GM19023 (cell line): ENCODE data around the gene PAAF1.

Experiments used
- ATAC-seq: cut with Tn5 transposase; IDR thresholded peaks from one replicate; pipeline ENCODE4 v1.9.1; 2021; ENCODE audit warnings: mild to moderate bottlenecking, moderate library complexity; ENCODE audit not compliant: unreplicated experiment

PAAF1 gene, protein sequence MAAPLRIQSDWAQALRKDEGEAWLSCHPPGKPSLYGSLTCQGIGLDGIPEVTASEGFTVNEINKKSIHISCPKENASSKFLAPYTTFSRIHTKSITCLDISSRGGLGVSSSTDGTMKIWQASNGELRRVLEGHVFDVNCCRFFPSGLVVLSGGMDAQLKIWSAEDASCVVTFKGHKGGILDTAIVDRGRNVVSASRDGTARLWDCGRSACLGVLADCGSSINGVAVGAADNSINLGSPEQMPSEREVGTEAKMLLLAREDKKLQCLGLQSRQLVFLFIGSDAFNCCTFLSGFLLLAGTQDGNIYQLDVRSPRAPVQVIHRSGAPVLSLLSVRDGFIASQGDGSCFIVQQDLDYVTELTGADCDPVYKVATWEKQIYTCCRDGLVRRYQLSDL

DNA sequence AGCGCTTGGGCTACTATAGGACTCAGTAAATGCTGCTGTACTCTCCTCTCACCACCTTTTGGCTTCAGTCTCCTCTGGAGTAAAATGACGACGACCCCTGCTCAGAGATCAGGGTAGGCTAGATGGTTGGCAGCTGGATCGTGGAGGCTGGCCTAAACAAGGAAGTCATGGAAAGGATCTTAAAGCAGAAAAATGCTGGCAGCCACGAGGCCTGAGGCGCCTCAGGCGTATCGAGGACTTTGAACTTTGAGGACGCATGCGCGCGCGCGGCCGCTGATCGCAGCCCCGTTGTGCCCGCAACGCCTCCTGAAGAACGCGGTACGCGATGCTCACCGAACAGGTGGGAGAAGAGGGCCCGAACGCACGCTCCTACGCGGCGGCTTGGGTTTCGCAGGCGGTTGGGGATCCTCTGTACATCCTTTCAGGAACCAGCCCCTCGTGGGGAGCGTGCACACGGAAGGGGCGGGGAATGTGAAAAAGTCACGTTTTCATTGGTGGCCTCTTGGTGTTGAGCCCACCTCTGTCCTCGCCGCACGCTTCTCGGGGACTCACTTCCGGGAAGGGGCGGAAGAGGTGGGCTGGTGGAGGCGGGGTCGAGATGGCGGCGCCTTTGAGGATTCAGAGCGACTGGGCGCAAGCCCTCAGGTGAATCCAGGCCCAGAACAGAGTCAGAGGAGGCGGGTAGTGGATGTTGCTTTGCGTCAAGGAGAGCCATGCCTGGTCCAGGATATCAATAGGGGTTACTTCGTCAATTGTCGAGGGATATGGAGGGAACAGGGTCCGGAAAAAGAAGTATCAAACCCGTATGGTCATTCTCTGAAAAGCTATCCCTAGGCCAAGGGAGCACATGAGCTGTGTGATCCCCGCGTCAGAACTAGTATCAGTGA lies at the start of gene PAAF1, which contains the start of gene COA4:
Gene PAAF1 (plus strand): TSS at position 576 of the 887 bp plus-strand sequence. CDS start 23 bp downstream, at position 599.
Gene COA4 (minus strand): TSS at position 423 of the 887 bp plus-strand sequence. CDS start 3,468 bp downstream, outside the sequence.
- ATAC-seq: peak; percentile 96

DNA sequence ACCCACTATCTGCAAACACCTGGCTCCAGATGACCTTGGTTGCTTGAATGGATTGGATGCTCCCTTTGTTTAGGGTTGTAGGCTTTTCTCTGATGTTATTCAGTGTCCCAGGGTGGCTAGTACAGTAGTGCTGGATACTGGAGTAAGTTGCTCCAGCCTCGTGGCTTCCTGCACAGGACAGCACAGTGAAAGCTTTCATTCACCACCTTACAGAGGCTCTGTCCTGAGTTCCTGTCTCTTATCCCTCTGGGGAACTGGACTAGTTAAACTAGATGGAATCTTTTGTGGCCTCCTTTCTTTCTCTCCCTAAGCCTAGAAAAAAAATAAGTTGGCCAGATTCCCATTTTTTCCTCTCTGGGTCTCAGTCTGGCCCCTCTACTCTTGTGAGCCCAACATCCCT lies 46.5 kb upstream of the PAAF1 start:
- ATAC-seq: no peak

DNA sequence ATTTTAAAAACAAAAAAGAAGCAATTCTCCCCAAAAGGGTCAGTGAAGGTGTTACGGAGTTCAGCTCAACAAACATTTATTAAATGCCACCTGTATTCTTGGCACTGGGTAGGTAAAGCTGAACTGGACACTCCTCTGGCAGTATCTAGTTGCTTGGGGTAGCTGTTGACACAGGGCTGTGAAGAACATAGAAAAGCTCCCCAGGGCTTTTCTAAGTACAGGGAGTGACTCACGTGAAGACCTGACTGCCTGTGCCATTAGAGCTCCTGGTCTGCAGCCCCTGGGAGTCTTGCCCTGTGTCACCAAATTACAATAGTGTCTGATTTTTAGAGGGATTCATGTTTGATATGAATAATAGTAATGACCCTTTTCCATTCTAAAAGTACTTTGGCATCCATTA lies 43.7 kb upstream of the PAAF1 start:
- ATAC-seq: no peak

DNA sequence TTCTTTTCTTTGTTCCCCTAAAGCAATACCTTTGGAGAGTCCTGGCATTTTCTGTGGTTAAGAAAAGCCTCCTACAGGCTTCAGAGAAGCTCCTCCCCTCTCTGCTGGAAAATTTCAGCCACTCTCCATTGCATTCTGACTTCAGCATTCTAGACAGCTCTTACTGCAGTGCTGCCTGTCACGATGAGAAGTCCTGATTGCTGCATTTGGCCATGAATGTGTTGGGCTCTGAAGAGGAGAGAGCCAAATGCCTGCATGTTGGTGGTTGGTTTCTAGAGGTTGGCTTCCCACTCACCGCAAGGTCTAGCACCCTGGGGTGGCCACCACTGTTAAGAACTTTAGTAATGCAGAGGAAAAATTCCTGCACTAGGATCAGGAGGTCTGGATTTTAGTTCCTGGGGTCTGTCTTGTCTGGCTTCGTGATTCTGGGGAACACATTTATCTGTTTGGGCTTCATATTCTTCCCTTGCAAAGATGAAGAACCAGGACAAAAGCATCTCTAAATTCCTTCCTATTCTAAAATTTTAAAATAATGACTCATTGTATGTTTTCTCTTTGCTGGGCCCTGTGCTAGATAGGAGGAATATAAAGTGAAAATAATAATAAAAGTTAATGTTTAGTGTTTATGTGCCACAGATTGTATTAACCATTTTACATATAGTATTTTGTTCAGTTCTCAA lies 38.2 kb upstream of the PAAF1 start:
- no peak for ATAC-seq

DNA sequence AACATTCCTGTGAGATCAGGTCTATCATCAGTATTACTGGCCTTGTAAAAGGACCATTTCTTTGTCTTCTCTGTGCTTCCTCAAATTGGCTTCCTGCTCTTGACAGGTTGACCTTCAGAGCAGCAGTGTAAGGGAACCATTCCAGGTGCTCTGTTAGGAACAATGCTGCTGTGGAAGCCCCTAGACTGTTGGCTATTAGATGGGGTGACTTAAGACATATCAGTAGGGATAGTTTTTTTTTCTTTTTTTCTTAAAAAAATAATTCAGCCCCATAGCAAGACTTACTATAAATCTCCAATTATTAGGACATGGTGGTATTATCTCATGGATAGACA lies 37.7 kb upstream of the PAAF1 start:
- ATAC-seq: no peak

DNA sequence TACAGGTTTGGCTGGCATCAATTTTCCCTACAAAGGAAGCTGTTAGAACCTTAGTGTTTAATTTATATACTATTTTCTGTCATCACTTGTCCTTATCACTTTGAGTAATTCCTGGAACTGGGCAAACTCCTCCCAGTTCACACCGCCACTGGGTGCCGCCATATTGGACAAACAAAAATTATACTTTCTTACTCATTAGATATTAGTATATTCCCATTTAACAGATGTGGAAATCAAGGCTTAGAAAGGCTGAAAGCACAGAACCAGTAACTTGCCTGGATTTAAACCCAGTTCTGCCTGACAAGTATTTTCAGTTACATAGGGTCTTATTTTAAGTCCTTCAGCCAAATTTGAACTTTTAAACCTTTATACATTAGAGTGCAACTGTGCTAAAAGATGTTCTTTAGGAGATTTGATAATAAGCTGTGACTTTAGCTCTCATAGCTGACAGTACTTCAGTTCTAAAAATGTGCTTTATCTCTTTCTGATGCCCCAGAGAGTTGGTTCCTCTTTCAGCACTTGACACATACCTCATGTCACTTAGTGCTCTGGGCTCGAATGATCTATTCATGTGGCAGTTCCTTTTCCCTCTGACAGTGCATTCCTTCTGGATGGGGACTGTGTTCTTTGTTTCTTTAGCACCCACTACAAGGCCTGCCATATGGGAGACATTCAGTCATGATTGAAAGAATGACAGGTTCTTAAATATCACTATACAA lies 25.6 kb upstream of the PAAF1 start:
- ATAC-seq: no peak

DNA sequence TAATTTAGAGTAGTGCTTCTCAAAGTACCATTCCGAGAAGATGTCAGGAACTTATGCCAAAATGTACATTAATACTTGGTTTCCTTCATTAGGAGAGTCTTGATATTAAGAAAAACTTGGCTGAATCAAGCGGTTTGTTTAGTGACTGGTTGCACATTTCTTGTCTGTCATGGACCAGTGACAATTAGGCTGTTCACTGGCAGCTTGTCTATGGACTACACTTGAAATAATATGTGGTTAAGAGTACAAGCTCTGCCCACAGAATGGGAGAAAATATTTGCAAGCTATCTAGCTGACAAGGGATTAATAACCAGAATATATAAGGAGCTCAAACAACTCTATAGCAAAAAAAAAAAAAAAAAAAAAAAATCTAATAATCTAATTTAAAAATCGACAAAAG lies 24.8 kb upstream of the PAAF1 start:
- ATAC-seq: no peak

DNA sequence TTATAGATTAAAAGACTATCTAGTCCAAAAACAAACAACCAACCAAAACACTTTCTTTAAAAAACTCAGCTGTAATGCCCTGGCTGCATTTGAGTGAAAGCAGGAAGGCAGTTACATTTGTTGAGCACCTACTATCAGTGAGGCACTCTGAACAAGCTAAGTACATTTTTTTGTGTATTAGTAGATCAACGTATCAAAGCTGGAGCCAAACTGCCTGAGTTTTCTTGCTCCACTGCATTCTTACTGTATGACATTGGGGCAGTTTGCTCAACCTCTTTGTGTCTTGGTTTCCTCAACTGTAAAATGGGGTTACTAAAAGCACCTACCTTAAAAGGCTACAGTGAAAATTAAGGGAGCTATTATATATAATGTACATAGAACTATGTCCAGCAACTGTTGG lies 22.1 kb upstream of the PAAF1 start:
- ATAC-seq: no peak

DNA sequence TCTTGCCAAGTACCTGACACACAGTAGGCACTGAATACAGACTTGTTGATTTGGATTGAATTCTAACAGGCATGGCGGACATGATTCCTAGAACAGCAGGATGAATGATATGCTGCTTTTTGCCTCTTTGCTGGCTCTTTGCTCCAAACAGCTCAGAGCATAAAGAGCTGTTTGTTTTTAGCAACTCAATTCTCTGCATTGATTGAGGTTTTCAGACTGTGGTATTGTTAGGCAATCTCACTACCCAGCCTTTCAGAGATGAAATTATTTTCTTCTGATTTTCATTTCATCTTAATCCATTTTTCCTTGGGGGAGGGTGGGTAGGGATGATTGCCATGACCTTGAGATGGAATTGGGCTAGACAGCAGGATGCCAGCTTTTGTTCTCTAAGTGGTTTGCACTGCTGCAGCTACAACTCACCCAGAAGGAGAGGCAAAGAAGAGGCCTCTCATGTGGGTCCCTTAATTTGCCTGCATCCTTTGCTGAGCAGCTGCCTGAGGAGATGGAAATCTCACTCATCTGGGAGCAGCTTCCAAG lies 20.7 kb upstream of the PAAF1 start:
- no peak for ATAC-seq

DNA sequence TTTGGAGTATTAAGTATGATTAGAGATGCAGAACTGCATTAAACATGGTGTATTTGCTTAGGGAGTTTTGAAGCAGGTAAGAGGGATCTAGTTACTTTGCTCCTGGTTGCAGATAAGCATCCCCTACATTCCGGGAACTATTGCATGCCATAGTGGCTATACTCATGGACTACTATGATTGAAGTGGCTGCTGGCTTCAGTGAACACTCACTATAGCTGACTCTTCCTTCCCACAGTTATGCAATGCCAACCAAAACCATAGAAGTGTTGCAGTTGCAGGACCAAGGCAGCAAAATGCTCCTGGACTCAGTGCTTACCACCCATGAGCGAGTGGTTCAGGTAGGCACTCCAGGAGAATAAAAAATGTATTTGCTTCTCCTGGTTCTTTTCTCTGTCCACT lies 17.1 kb upstream of the PAAF1 start:
- no peak for ATAC-seq

DNA sequence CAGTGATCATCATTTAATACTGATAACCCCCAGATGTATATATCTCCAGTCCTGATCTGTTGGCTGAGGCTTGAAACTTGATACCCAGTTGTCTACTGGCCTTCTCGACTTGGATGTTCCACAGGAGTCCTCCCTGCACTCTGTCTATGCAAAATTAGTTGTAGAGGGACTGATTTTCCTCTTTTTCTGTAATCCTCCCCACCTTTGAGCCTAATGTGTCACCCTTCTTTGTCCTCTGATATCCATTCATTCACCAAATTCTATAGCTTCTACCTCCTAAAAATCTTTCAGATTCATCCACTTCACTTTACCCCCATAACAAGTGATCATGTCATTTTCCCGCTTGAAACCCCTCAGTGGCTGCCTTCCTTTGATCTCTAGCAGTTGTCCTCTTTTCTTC lies 16.6 kb upstream of the PAAF1 start:
- no peak for ATAC-seq

DNA sequence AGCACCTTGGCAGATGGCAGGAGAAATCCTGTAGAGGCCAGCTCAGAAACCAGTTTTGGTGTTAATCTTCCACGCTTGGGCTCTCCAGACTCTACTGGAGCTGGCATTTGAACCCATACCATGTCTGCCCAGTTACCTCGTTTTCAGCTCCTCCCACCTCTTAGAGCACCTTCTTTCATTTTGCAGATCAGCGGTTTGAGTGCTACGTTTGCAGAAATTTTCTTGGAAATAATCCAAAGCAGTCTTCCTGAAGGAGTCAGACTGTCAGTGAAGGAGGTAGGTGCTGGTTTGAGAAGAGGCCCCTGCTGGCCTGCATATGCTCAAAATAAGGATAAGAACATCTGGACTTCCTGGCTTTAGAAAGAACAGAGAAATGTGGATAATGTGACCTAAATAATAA lies 13.8 kb upstream of the PAAF1 start:
- no peak for ATAC-seq

DNA sequence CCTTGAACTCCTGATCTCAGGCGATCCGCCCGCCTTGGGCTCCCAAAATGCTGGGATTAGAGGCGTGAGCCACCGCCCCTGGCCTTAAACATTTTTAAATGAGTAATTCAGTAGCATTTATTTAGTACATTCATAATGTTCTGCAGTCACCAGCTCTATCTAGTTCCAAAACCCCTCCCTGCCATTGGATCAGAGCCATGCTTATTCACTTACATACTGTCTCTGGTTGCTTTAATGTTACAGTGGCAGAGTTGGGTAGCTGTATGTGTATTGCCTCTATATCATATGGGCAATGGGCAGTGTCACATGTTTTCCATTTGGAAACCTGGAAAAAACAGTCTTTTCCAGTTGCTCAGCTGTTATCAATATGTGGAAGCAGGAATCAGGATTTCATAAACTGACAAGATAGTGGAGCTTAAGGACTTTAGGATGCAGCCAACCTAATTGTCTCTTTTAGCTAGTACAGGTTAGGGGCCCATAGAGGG lies 10.7 kb upstream of the PAAF1 start:
- ATAC-seq: no peak

DNA sequence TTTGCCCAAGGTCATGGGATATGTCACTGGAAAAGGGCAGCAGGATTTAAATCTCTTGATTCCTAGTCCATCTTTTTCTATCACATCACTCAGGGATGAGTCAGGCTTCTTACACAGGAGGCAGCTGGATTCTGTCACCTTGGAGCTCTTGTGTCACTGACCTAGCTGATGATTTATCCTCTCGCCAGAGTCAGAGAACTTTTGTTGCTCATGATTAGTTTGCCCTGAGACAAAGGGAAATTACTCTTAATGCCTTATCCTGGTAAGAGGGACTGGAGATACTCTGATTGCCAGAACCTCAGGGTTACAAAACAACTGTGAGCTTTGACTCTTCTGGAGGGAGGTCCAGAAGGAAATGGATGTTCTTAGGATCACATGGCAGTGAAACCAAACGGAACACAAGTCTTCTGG lies 10.2 kb upstream of the PAAF1 start:
- ATAC-seq: no peak

DNA sequence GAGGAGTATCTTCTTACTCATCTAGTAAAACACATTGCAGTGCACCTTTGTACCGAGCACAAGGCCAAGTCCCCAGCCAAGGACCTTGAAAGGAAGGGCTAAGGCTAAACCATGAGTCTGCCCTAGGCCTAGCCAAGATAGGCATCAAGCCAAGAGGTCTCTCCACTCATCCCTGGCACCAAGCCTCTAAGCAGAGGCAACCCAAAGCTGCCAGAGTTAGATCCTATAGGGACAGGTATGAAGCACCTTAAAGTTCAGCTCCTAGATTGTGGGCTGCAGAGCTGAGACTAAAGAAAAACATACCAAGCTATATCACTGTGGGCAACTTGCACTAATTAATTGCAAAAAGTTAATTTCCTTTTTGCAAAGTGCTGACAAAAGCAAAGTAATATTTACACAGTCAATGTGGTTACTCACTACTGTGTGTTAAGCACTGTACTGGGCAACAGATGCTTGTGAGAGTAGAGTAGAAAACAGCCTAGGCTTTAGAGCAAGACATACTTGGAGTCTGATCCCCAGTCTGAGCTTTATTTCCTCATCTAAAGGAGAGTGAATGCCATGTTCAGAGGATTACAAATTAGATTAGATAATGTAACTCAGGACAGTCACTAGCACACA lies 7.4 kb upstream of the PAAF1 start:
- no peak for ATAC-seq

DNA sequence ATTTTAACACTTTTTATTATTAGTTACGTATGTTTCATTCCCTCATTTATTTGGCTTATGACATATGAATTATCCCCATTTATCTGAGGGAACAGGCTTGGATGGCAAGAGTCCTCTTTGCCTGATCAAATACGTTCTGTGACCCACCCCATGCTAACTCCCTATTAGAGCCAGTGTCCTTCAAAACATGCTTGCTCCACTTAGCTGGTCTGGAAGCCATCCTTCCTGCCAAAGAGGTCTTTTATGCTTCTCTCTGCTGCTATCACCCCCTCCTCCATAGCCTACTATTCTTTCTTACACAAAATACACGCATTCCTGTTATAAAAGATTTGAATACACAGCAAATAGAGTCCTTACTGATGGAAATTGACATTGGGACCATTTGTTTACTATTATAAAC lies 6.5 kb upstream of the PAAF1 start:
- ATAC-seq: no peak

DNA sequence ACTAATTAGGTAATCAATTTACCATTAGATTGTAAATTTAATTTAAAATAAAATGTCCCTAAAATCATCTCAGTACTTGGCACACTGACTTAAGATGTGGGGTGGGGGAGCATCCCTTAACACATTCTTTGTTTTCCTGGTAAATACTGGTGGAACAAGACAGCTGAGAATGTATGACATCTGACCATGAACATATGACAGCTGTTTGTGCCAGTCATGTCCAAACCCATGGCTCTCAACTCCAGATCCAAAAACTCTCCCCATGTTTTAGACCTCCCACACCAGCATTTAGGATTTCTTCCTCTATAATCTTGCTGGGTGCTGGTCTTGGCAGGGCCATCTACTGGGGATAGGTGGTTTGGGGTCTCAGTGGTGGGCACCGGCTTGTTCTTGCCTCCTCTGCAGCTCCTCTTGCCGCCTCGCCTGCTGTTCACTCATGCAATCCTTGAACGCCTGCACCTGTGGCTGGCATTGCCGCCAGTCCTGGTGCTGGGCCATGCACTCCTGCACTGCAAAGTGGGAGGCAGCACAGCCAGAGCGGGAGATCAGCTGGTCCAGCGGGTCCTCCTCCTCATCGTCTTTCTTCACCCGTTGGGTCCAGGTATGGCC lies 3.9 kb upstream of the PAAF1 start:
- ATAC-seq: no peak

DNA sequence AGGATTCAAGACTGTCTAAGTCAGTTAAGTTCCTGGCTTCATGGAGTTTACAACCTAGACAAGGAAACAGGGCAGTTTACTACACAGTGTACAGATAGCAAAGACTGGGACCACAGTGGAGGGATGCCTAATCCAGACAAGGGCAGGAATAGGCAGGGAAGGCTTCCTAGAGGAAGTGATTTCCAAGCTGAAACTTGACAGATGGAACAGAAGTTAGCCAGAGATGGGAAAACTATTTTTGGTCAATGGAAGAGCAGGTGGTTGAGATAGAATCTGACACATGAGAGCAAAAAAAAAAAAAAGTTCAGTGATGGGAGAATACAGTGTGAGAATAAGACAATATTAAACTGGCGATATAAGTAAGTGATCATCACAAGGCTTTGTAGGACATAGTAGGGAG lies 1.4 kb upstream of the PAAF1 start:
- ATAC-seq: no peak

DNA sequence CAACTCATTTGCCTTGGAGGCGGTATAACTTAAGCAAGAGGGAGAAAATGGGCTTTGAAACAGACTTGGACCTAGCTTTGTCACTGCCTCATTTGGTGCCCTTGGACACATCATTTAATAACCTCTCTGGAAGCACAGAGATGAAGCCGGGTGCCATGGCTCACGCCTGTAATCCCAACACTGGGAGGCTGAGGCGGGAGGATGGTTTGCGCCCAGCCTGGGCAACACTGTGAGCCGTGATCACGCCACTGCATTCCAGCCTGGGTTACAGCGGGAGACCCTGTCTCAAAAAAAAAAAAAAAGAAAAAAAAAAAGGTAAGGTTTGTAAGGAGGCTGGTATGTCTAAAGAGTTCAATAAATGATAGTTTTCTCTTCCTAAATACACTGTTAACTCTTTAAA lies 959 bp upstream of the PAAF1 start:
- no peak for ATAC-seq

DNA sequence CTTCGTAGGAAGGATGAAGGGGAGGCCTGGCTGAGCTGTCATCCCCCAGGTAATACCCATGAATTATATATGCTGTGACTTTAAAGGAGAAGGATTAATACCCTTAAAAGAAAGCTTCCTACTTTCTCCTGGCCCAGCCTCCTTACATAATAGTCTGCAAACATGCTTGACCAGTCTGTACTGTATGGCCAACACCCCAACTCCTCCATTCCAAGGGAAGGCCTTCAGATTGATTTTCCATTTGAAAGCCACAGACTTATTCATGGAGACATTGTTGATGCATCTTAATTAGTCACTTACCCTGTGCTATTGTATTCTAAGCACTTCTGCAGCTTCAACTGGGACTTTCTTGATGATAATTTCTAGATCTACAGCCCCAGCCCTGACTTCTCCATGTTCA lies 2.0 kb downstream of the PAAF1 start:
- no peak for ATAC-seq
